ENCODE results near the gene RAB14. TPM values are rescaled to one million over a fixed set of nuclear protein-coding genes. Genes with fewer than 3 reads are reported as not detected.
"Not testable (repeated sequence)": the region's sequence is repeated elsewhere in the genome, so short reads cannot be mapped to it uniquely, and the experiment has no call there.

RAB14 gene
- total RNA-seq, 1 donor from 2014 or later = 29.0 TPM

GRCh38 chr9:121183666-121184423, 17.8 kb downstream of the RAB14 start:
- Histone ChIP-seq H3K36me3 (peaks cover 0 to 39% of the 10 kb centered on the region in 2 donors), H3K27ac (no peak overlapping the region), H3K4me1 (peaks cover 60% of the 10 kb centered on the region), H3K27me3 (no peaks in the 10 kb centered on the region), H3K4me3 (no peak overlapping the region), H3K9me3 (no peaks in the 10 kb centered on the region)
- DNase-seq (ENCODE audit: extremely low spot score in 2 of 2) = no peak
- no peak for TF ChIP-seq POLR2AphosphoS5 (IDR thresholded peaks at IDR 0.05; ENCODE audit: insufficient read depth in 1 of 2, low read depth in 1 of 2)
- intact Hi-C loops (cut with DNase I) = no loop called here

GRCh38 chr9:121182989-121183388, 18.7 kb downstream of the RAB14 start:
- DNase-seq (ENCODE audit: extremely low spot score in 2 of 2) = no peak
- H3K4me3 ChIP-seq = no peak overlapping the region
- no peak overlapping the region for H3K27ac ChIP-seq
- H3K36me3 ChIP-seq = peaks cover 0 to 39% of the 10 kb centered on the region in 2 donors
- H3K4me1 ChIP-seq = peaks cover 51% of the 10 kb centered on the region
- intact Hi-C loops (cut with DNase I) = no loop called here
- TF ChIP-seq POLR2AphosphoS5 (IDR thresholded peaks at IDR 0.05; ENCODE audit: insufficient read depth in 1 of 2, low read depth in 1 of 2) = no peak
- TF ChIP-seq POLR2A (IDR thresholded peaks at IDR 0.05) = no peak
- TF ChIP-seq CTCF (IDR thresholded peaks at IDR 0.05) = no peak
- no peaks in the 10 kb centered on the region for H3K9me3 ChIP-seq
- H3K27me3 ChIP-seq = no peaks in the 10 kb centered on the region

- peaks cover 44% of the 10 kb centered on the region for H3K4me1 ChIP-seq
- no peaks in the 10 kb centered on the region for H3K27me3 ChIP-seq
- H3K4me3 ChIP-seq = no peak overlapping the region
- no peaks in the 10 kb centered on the region for H3K9me3 ChIP-seq
- TF ChIP-seq POLR2AphosphoS5 (IDR thresholded peaks at IDR 0.05; ENCODE audit: insufficient read depth in 1 of 2, low read depth in 1 of 2) (no peak), CTCF (IDR thresholded peaks at IDR 0.05) (no peak), POLR2A (IDR thresholded peaks at IDR 0.05) (no peak)
- DNase-seq (ENCODE audit: extremely low spot score in 2 of 2) = no peak
- intact Hi-C loops (cut with DNase I) = no loop called here
- no peak overlapping the region for H3K27ac ChIP-seq
- peaks cover 0 to 39% of the 10 kb centered on the region in 2 donors for H3K36me3 ChIP-seq
These were observed 19.4 kb downstream of the RAB14 start for GRCh38 chr9:121182101-121182836.

- intact Hi-C loops (cut with DNase I) = no loop called here
- Histone ChIP-seq H3K27me3 (no peaks in the 10 kb centered on the region), H3K27ac (no peak overlapping the region), H3K4me1 (peaks cover 24% of the 10 kb centered on the region), H3K4me3 (no peak overlapping the region), H3K9me3 (no peaks in the 10 kb centered on the region), H3K36me3 (peaks cover 0 to 26% of the 10 kb centered on the region in 2 donors)
- DNase-seq (ENCODE audit: extremely low spot score in 2 of 2) = no peak
- TF ChIP-seq POLR2AphosphoS5 (IDR thresholded peaks at IDR 0.05; ENCODE audit: insufficient read depth in 1 of 2, low read depth in 1 of 2) (no peak), CTCF (IDR thresholded peaks at IDR 0.05) (no peak), POLR2A (IDR thresholded peaks at IDR 0.05) (no peak)
These were observed 21.6 kb downstream of the RAB14 start for GRCh38 chr9:121179930-121180681.

GRCh38 chr9:121179373-121179721, 22.3 kb downstream of the RAB14 start:
- H3K27me3 ChIP-seq; H3K9me3 ChIP-seq; H3K4me3 ChIP-seq; intact Hi-C loops (cut with DNase I); DNase-seq (ENCODE audit: extremely low spot score in 2 of 2); H3K27ac ChIP-seq: not testable (repeated sequence)
- Histone ChIP-seq H3K36me3 (peaks cover 0 to 30% of the 10 kb centered on the region in 2 donors), H3K4me1 (peaks cover 19% of the 10 kb centered on the region)
